ENCODE results near the gene PPM1B.

DNA sequence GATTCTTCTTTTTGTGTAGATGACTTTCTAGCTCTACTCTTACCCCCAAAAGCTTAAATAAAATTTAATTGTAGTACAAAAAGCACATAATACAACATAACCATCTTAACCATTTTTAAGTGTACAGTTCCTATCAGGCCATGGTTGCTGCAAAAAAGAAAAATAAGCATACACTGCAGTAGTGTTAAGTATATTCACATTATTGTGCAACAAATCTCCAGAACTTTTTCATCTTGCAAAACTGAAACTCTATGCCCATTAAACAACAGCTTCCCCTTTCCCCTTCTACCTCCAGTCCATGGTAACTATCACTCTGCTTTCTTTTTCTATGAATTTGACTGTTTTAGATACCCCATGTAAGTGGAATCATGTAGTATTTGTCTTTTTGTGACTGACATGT is 18.1 kb downstream of the PPM1B start:
- TF ChIP-seq TBP (IDR thresholded peaks at IDR 0.05; ENCODE audit: low read depth, low read length) (no peak), EZH2 (IDR thresholded peaks at IDR 0.05; ENCODE audit: low read depth, low read length, severe bottlenecking) (no peak), POLR2A (IDR thresholded peaks at IDR 0.05; ENCODE audit: control extremely low read depth in 1 of 2, low read depth in 2 of 2, low read length in 2 of 2) (no peak), RFX5 (IDR thresholded peaks at IDR 0.05; ENCODE audit: borderline replicate concordance, low read depth, low read length) (no peak), RAD21 (IDR thresholded peaks at IDR 0.05 in 1 of 2, conservative IDR thresholded peaks at IDR 0.05 in 1 of 2; ENCODE audit: low read depth in 2 of 2, low read length in 2 of 2) (no peak), SIN3A (conservative IDR thresholded peaks at IDR 0.05 in 1 of 2, IDR thresholded peaks at IDR 0.05 in 1 of 2; ENCODE audit: low read depth in 1 of 2, low read length in 2 of 2) (no peak), EP300 (IDR thresholded peaks at IDR 0.05; ENCODE audit: borderline replicate concordance in 1 of 2, low read depth in 2 of 2, low read length in 2 of 2) (no peak), TAF1 (IDR thresholded peaks at IDR 0.05; ENCODE audit: low read depth, low read length) (no peak), BRCA1 (IDR thresholded peaks at IDR 0.05; ENCODE audit: low read depth, low read length) (no peak), USF2 (IDR thresholded peaks at IDR 0.05; ENCODE audit: low read length) (no peak)
- TF ChIP-seq, protein P1, sequence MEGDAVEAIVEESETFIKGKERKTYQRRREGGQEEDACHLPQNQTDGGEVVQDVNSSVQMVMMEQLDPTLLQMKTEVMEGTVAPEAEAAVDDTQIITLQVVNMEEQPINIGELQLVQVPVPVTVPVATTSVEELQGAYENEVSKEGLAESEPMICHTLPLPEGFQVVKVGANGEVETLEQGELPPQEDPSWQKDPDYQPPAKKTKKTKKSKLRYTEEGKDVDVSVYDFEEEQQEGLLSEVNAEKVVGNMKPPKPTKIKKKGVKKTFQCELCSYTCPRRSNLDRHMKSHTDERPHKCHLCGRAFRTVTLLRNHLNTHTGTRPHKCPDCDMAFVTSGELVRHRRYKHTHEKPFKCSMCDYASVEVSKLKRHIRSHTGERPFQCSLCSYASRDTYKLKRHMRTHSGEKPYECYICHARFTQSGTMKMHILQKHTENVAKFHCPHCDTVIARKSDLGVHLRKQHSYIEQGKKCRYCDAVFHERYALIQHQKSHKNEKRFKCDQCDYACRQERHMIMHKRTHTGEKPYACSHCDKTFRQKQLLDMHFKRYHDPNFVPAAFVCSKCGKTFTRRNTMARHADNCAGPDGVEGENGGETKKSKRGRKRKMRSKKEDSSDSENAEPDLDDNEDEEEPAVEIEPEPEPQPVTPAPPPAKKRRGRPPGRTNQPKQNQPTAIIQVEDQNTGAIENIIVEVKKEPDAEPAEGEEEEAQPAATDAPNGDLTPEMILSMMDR (IDR thresholded peaks at IDR 0.05; ENCODE audit: control extremely low read depth in 1 of 3, insufficient read depth in 1 of 3, low read depth in 1 of 3, low read length in 3 of 3): no peak
